GM10248 (cell line): Measurements from ENCODE around the gene JMJD8.

ENCODE experiments used
- CTCF ChIA-PET: fragments of 300-600 bp; sonication (Branson Sonifier 250); formaldehyde crosslinking; extraction: SDS; loops from one replicate; lab custom pipeline; 2021; ENCODE audit warnings: antibody characterized with exemption; lab: Yijun Ruan, JAX
- POLR2A ChIA-PET: fragments of 350-650 bp; sonication (Branson Sonifier 250); formaldehyde crosslinking; extraction: SDS; loops from one replicate; lab custom pipeline; 2020; ENCODE audit warnings: antibody characterized with exemption; lab: Yijun Ruan, JAX
- DNase-seq: peaks from one replicate; pipeline ENCODE4 v3.0.0; 2012; ENCODE audit errors: extremely low spot score
- CTCF ChIP-seq: IDR thresholded peaks from 2 replicates; pipeline ENCODE4 v1.5.1; 2012; ENCODE audit warnings: mild to moderate bottlenecking, low read depth; ENCODE audit errors: extremely low read depth, missing control alignments, control extremely low read depth

Gene JMJD8

GRCh38 chr16:721765-722540 lies 37.8 kb upstream of the JMJD8 start:
- TF ChIP-seq CTCF: no peak
- ChIA-PET POLR2A (no interaction called here), CTCF (interaction anchor here (1.0 to 8.0 kb wide), 8 partner anchors 8 to 63 kb away, joined by 3 to 59 read pairs (median 8); no protein-coding TSS in a partner anchor)
- DNase-seq: no peak

- POLR2A ChIA-PET: interaction anchor here (0.5 to 0.6 kb wide), 2 partner anchors 70 to 151 kb away, joined by 3 to 7 read pairs; no protein-coding TSS in a partner anchor
Observed at GRCh38 chr16:720990-721764, 37.0 kb upstream of the JMJD8 start, which contains the start of gene ANTKMT. TSS of gene ANTKMT (plus strand) at chr16:721146. CDS start at chr16:721275, 129 bp downstream.

GRCh38 chr16:720447-720989 lies 36.4 kb upstream of the JMJD8 start:
- ChIA-PET CTCF (interaction anchor here (0.8 to 8.0 kb wide), 17 partner anchors 8 to 383 kb away, joined by 3 to 59 read pairs (median 5); partner anchors contain the start of genes CIAO3 and MSLN), POLR2A (interaction anchor here (0.6 kb wide), 1 partner anchor 150 kb away, joined by 3 read pairs; no protein-coding TSS in a partner anchor)
- peak; percentile 32 for TF ChIP-seq CTCF
- DNase-seq: peak; percentile 74

More at GRCh38 chr16:720990-721764, 37.0 kb upstream of the JMJD8 start, which contains the start of gene ANTKMT:
- peak; percentile 91 for DNase-seq
- CTCF ChIA-PET: interaction anchor here (1.1 to 8.0 kb wide), 10 partner anchors 9 to 63 kb away, joined by 3 to 59 read pairs (median 8); partner anchors contain the start of genes CIAO3 and MSLN
- TF ChIP-seq CTCF: no peak

- peak; percentile 28 for TF ChIP-seq CTCF
- ChIA-PET POLR2A (no interaction called here), CTCF (interaction anchor here (0.8 to 8.0 kb wide), 14 partner anchors 8 to 384 kb away, joined by 3 to 59 read pairs (median 5); partner anchors contain the start of genes CIAO3 and MSLN)
- no peak for DNase-seq
Observed at GRCh38 chr16:719815-720446, 35.8 kb upstream of the JMJD8 start.

- CTCF ChIA-PET: interaction anchor here (1.4 to 3.8 kb wide), 5 partner anchors 15 to 66 kb away, joined by 3 to 31 read pairs (median 7); no protein-coding TSS in a partner anchor
- no peak for DNase-seq
- POLR2A ChIA-PET: no interaction called here
- no peak for TF ChIP-seq CTCF
Observed at GRCh38 chr16:718922-719321, 34.8 kb upstream of the JMJD8 start.

- POLR2A ChIA-PET: no interaction called here
- no peak for TF ChIP-seq CTCF
- DNase-seq: no peak
- CTCF ChIA-PET: no interaction called here
Observed at GRCh38 chr16:718389-718788, 34.3 kb upstream of the JMJD8 start.
